ENCODE results near the gene ANKRD35. TPM values are rescaled to one million over a fixed set of nuclear protein-coding genes. Genes with fewer than 3 reads are reported as not detected.
"Not testable (repeated sequence)": the region's sequence is repeated elsewhere in the genome, so short reads cannot be mapped to it uniquely, and the experiment has no call there.

ANKRD35 gene
- total RNA-seq, 1 donor from 2014 or later = 0.88 TPM

GRCh38 chr1:145818095-145818494 is 67.6 kb downstream of the ANKRD35 start:
- intact Hi-C loops (cut with micrococcal nuclease) = not testable (repeated sequence)

Other genes starting within 250 kb of the ANKRD35 start
- 0.20 and 0.49 TPM in 2 replicates for gene PDZK1, start 178.5 kb downstream of the ANKRD35 start, total RNA-seq
- gene CD160, start 166.4 kb downstream of the ANKRD35 start, total RNA-seq = 0.17 TPM in 1 of 2 replicates, not detected in the other
- gene RNF115, start 61.8 kb downstream of the ANKRD35 start, total RNA-seq = 18.1 and 19.9 TPM in 2 replicates
- 32.8 and 35.3 TPM in 2 replicates for gene POLR3C, start 61.7 kb downstream of the ANKRD35 start, total RNA-seq
- gene NUDT17, start 40.2 kb downstream of the ANKRD35 start, total RNA-seq = 2.9 and 3.6 TPM in 2 replicates
- 25.5 and 27.3 TPM in 2 replicates for gene PIAS3, start 26.8 kb downstream of the ANKRD35 start, total RNA-seq
- gene ITGA10, start 24.2 kb upstream of the ANKRD35 start, total RNA-seq = 1.6 and 1.7 TPM in 2 replicates
- 30.9 and 37.5 TPM in 2 replicates for gene PEX11B, start 32.9 kb upstream of the ANKRD35 start, total RNA-seq
- 196 and 197 TPM in 2 replicates for gene RBM8A, start 41.6 kb upstream of the ANKRD35 start, total RNA-seq
- gene LIX1L, start 72.2 kb upstream of the ANKRD35 start, total RNA-seq = 38.9 and 39.0 TPM in 2 replicates
- gene ANKRD34A, start 78.7 kb upstream of the ANKRD35 start, total RNA-seq = 1.2 and 2.3 TPM in 2 replicates
- 17.8 and 21.0 TPM in 2 replicates for gene POLR3GL, start 78.8 kb upstream of the ANKRD35 start, total RNA-seq
- gene TXNIP, start 110.7 kb upstream of the ANKRD35 start, total RNA-seq = 456 and 471 TPM in 2 replicates
- not detected in 2 replicates for gene HJV, start 135.9 kb upstream of the ANKRD35 start, total RNA-seq